HG02870 (cell line): ENCODE measurements around the gene ITPKC.

Source experiments
- ATAC-seq: cut with Tn5 transposase; IDR thresholded peaks from one replicate; pipeline ENCODE4 v1.9.1; 2021; ENCODE audit warnings: mild to moderate bottlenecking, moderate library complexity; ENCODE audit not compliant: unreplicated experiment

The ITPKC gene

DNA sequence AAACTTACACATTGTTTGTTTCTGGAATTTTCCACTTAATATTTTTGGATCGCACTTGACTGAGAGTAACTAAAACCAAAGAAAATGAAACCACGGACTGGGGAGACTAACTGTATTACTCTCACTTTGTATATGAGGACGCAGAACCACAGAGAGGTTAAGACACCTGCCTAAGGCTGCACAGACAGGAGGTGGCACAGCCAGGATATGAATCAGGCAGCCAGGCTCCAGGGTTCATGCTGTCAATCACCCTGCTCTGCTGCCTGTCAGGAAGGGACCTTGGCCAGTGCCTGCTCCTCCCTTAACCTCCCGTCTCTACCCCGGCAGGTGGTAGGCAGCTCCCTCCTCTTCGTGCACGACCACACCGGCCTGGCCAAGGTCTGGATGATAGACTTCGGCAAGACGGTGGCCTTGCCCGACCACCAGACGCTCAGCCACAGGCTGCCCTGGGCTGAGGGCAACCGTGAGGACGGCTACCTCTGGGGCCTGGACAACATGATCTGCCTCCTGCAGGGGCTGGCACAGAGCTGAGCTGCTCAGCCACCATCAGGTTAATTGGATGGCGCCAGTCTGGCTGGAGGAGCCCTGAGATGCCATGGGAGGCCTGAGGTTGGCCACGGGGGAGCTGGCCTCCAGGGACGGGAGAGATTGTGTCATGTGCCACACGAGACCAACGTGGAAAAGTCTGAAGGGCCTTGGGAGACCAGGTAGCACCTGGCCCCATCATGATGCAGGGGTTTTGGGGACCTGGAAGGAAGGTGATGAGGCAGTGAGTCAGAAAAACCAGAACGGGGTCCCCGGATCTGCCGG lies 22.3 kb downstream of the ITPKC start:
- ATAC-seq: no peak

DNA sequence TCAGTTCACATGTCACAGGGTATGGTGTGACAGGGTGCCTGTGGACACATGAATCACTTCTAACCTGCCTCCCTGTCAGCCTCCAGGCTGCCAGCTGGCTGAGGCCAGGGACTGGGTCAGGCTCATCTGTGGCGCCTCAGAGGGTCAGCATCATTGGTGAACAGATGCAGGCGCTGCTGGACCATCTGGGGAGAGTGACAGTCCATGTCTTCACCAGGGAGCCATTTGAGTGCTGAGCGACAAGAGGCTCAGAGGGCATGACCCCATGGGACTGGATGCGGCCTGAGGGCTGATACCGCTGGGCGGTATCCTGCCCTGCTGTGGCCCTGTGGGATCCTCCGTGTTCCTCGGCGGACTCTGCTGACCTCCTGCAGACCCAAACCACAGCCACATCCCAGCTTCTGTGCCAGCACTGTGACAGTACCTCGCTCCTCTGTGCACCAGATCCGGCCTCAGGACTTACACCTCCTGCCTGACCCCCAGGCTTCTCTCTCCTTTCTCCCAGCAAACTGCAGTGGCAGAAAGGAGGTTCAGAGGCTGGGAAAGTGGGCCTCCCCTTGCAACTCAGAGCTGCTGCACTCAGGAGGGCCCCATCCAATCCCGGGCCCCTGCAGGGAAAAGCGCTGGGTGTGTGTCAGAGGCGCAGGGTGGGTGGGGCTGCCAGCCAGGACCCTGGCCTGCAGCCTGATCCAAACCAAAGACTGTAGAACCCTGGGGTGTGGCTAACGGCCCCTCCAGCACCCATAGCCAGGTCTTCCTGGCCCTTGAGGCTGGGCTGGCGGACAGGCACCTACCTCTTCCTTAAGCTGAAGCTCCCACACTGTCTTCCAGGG lies 23.2 kb downstream of the ITPKC start:
- ATAC-seq: no peak

DNA sequence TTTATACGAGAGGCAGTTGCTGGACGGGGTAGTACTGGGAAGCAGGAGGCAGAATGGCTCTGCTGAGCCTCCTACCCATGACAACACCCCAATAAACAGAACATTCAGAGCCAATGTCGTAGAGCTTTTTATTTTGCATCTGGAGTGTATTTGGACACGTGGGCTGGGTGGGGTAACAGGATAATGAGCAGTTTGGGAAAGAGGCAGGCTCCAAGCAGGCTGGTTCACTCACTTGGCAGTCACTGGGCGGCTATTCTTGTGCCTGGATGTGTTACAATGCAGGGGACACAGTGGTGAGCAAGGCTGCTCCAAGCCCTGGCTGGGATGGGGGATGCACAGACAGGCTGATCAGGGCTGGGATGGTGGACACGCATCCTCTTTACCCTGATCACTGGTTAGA lies 23.8 kb downstream of the ITPKC start:
- no peak for ATAC-seq

DNA sequence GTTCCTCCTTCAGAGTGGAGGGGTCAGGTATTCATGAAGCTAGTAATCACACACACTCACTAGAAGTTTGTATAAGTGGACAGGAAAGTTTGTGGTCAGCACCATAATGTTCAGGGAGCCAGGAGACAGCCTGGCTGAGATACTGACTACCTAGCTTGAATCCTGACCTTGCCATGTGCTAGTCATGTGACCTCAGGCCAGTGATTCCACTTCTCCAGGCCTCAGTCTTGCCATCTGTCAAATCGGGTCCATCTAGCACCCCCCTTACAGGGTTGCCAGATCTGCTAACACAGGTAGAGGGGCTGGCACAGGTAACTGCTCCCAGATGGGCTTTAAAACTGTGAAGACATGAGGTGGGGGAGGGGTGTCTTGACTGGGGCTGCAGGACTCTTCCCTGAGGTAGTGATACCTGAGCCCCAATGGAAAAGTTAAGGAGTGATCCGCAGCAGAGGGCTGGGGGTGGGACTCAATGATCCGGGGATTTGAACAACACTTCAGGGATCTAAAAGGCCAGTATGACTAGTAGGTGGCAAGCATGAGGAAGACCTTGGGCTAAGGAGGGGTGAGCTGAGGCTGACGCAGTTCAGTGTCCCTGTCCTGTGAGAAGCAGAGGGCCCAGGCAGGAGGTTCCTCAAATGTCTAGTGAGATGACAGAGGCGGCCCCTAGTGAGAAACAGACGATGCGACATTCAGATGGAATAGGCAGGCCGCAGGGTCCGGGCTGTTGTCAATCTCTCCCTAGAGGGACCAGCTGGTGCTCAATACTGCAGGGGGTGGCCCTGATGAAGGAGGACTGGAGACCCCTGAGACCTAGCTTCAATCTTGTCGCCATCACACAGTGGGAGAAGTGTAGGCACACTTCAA lies 24.8 kb downstream of the ITPKC start:
- ATAC-seq: no peak

DNA sequence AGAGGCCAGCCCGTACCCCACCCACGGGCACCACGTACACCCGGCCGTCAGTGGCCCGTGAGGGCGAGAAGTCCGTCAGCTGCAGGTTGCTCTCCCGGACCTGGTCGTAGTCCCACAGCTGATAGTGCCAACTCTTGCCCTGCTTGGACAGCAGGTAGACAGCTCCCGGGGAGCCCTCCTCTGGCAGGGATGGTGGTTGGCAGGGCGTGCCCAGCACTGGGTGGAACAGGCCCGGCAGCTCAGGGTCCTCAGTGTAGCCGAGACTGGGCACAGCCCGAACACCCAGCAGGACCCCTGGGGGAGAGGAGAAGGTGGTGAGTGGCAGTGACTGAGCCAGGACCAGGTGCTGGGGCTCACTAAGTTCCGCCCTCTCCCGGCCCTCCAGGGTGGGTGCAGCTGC lies 25.6 kb downstream of the ITPKC start:
- no peak for ATAC-seq

DNA sequence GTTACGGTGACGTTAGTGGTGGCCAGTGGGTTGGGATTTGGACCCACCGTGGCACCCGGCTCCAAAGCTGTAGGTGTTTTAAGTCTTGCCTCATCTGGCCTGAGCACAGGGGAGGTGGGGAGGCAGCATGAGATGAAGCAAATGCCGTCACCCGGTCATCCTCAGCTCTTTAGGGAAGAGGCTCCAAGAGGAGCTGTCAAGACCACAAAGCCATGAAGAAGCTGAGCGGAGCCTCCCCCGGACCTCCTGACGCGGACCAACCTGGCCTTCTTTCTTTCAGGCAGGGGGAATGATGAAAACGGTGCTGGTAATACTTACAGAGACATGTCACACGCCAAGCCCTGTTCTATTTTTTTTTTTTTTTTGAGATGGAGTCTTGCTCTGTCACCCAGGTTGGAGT lies 26.0 kb downstream of the ITPKC start:
- no peak for ATAC-seq

DNA sequence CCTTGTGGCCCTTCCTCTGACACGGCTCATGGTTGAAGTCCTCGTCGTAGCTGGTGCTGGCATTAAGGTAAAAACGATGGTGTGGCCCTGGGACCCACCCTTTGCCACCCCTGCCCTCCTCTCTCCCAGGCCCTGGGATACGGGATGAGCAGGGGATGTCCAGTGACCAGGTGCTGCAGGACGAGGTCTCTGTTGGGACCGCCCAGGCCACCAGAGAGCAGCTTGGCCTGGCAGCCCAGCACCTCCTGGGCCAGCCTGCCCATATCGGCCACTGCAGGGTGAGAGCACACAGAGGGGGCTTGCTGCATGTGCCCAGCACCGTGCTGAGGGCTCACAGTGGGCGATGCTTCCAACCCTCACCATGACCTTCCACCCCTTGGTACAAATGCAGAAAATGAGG lies 27.0 kb downstream of the ITPKC start:
- ATAC-seq: no peak

DNA sequence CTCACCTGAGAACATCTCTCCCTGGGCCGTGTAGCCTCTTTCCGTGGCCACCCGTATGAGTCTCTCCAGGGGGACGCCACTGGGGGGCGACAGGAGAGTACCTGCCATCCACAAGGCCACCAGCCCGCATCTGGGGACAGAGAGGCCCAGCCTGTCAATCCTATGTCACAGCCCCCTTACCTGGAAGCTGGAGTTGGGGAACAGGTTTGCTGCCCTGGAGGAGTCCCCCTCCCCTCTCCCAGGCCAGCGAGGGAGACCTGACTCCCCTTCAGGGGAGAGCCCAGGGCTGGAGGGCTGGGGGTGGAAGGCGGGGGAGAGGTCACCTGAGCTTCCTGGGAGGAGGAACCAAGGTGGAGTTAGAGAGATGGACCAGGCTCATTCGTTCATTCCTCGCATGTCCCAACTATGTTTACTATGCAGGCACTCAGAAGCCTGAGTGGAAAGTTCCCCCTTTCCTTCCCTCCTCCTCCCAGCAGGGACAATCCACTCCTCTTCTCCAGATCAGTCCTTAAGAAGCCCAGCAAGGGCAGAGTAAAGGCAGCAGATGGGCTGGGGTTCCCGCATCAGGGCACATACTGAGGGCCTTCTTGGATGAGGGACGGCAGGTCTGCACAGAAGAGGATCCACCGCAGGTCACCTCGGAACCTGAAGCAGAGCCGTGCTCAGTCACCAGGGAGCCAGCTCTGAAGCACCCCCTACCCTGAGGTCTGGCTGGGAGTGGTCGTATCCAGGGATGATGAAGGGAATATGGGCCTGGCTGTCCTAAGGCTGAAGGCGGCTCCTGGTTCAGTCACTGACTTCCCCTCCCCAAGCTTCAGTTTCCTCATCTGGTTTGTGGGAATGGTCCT lies 27.9 kb downstream of the ITPKC start:
- ATAC-seq: no peak

DNA sequence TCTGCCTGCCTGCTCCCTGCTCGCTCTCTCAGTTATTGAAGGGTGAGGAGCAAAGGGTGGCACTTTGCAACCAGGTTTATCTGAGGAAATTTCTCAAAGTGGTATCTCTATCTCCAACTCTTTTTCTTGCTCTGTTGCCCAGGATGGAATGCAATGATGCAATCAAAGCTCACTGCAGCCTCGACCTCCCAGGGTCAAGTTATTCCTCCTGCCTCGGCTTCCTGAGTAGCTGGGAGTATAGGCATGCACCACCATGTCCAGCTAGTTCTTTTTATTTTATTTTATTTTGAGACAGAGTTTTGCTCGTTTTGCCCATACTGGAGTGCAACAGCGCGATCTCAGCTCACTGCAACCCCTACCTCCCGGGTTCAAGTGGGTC lies 28.5 kb downstream of the ITPKC start:
- no peak for ATAC-seq

DNA sequence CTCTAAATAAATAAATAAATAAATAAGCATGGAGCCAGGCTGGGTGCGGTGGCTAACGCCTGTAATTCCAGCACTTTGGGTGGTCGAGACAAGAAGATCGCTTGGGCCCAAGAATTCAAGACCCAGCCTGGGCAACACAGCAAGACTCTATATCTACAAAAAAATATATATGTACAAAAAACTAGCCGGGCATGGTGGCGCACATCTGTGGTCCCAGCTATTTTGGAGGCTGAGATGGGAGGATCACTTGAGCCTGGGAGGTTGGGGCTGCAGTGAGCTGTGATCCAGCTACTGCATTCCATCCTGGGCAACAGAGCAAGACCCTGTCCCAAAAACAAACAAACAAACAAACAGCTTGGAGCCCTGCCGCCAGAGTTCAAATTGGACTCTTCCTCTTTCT lies 30.6 kb downstream of the ITPKC start:
- ATAC-seq: no peak

DNA sequence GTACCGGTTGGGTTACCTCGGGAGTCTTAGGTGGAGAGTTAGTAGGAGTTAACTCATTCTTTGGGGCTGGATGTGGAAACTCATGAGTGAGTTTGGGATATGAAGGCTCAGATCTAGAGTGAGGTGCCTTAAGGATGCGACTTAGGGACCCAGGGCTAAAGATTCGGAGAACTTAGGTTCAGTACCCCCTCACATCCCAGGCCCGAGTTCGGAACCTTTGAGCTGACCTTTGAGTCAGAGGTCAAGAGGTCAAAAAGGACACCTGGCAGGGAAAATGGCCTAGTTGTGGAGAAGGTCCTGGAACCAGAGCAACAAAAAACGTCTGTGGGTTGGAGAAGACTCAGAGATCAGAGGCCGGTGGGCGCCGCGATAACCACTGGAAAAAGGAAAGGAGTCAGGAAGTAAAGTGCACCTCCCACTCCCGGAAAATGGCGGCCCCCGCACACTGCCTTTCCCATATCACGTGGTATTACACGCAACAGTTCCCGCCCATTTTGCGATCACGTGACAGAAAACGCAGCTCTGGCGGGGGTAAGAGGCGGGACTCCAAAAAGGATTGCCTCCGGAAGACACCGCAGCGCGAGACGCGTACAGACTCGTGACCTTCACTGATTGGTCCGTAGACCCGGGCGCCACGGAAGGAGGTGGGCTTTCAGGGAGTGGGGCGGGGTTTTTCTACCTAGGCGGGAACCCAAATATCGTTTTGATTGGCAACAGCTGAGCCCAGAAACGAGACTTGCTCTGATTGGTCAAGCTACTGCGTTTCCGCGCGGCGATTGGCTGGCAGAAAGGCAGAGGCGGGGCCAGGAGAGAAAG lies 33.4 kb downstream of the ITPKC start, which contains the start of gene ACTMAP:
TSS of gene ACTMAP (minus strand) at position 420 of the 816 bp plus-strand sequence. CDS start 674 bp downstream, outside the sequence.
- ATAC-seq: peak; percentile 89

DNA sequence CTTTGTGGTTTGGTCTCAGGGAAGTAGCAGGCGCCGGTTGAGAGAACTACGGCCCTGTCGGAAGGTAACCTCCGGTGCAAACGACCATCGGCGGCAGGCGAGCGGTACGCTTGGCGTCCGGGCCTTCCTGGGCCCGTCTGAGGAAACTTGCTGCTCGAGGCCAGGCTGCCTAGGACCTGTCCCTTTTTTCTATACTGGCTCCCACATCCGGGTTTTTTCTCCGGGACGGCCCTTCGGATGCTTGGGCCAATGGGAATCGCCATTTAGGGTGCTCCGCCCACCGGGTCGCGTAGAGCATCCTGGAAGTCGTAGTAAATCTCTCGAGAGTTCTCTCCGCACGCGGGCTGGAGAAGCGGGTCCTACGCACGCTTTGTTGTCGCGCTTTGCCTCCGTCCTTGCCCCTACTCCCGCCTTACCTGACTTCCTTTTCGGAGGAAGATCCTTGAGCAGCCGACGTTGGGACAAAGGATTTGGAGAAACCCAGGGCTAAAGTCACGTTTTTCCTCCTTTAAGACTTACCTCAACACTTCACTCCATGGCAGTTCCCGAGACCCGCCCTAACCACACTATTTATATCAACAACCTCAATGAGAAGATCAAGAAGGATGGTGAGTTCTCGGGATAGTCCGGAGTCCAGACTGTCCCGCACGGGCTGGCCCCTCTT lies 34.1 kb downstream of the ITPKC start, which contains the start of gene SNRPA:
TSS of gene SNRPA (plus strand) at position 330 of the 664 bp plus-strand sequence. CDS start at position 536, 206 bp downstream.
- ATAC-seq: peak; percentile 51

DNA sequence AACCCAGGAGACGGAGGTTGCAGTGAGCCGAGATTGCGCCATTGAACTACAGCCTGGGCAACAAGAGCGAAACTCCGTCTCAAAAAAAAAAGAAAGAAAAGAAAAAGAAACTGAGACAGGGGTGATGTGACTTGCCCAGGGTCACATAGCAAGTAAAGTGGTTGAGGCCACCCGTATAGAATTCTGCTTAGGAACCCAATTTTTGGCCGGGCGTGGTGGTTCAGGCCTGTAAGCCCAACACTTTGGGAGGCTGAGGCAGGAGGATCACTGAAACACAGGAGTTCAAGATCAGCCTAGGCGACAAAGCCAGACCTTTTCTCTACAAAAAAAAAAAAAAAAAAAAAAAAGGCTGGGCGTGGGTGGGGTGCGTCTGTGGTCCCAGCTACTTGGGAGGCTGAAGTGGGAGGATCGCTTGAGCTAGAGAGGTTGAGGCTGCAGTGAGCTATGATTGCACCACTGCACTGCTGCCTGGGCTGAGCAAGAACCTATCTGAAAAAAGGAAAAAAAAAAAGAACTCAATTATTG lies 35.4 kb downstream of the ITPKC start:
- no peak for ATAC-seq

DNA sequence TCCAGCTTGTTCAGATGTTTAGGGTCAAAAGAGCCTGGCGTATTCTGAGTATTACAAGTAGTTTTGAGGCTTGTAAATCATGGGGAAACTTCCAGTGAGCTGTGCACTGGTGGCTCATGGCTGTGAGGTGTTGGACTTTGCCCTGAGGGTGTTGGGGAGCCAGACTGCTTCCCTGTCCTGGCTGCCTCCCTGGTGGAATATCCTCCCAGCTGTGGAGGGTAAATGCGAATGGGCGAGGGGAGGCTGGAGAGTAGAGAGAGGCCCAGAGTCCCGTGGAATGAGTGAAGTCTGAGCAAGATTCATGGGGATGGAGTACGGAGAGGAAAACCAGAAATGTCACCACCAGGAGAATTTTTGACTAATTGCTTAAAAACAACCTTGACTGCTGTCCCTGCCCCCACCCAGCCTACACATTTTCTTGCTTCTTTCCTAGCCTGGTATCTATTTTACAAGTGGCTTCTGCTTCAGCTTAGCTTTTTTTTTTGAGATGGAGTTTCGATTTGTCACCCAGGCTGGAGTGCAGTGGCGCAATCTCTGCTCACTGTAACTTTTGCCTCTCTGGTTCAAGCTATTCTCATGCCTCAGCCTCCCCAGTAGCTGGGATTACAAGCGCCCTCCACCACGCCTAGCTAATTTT lies 37.8 kb downstream of the ITPKC start:
- ATAC-seq: no peak

DNA sequence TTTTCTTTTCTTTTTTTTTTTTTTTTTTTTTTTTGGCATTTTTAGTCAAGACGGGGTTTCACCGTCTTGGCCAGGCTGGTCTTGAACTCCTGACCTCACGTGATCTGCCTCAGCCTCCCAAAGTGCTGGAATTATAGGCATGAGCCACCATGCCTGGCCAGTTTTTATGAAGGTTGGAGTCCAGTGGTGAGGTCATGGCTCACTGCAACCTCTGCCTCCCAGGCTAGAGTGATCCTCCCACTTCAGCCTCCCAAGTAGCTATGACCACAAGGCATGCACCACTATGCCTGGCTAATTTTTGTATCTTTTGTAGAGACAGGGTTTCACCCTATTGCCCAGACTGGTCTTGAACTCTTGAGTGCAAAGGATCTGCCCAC lies 38.3 kb downstream of the ITPKC start:
- ATAC-seq: no peak

DNA sequence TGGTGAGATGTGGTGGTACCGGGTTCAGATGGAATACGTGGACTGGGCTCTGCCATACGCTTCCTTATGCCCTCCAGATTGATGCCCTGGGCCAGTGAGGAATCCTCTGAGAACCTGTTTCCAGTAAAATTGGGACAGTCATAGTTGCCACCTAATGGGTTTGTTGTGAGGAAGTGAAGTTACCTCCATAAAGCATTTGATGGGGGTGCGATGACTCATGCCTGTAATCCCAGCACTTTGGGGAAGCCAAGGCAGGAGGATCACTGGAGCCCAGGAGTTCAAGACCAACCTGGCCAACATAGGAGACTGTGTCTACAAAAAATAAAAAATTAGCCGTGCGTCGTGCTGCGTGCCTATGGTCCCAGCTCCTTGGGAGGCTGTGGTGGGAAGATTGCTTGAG lies 38.9 kb downstream of the ITPKC start:
- ATAC-seq: no peak

DNA sequence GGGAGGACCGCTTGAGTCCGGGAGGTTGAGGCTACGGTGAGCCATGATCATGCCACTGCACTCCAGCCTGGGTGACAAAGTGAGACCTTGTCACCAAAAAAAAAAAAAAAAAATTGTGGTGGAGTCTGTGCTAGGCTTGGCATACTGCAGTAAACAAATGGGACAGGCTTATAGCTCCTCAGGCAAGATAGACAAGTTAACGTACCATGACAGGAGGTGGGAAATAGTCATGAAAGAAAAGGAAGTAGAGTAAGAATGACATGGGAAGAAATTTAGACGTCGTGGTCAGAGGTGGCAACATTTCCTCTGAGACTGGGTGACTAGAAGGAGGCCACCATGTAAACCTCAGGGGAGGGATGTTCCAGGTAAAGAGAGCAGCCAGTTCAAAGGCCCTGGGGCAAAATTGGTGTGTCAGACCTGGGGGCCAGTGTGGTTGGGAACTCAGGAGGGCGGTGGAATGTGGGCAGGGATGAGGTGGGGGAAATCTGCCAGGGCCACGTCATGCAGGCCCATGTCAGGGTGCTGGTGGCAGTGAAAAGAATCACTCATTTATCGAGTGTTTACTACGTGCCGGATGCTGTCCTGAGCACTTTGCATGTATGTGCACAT lies 39.7 kb downstream of the ITPKC start:
- ATAC-seq: no peak

DNA sequence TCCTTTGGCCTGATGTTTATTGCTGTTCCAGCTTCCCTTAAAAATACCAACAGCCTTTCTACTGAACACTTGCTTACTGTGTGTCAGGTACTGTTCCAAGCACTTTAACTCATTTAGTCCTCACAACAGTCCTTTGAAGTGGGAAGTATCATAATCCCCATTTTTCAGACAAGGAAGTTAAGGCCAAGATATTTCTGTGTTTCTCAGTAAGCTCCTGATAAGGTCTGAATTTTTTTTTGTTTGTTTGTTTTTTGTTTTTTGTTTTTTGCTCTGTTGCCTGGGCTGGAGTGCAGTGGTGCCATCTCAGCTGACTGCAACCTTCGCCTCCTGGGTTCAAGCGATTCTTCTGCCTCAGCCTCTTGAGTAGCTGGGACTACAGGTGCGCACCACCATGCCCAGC lies 41.6 kb downstream of the ITPKC start:
- no peak for ATAC-seq
